Activated naive CD8-positive, alpha-beta T cell treated with anti-CD3 and anti-CD28 coated beads, Interleukin-2, amount 10 ng/mL, durations not matched to agents 7 days and 5 days (primary cell): Measurements from ENCODE around the gene HERPUD1. TPM values are rescaled to one million over a fixed set of nuclear protein-coding genes. Genes with fewer than 3 reads are reported as not detected.

ENCODE experiments used
- ATAC-seq: fragments of 150-1000 bp; cut with Tn5 transposase; one replicate; pipeline ENCODE4 v1.10.0; 2021; ENCODE audit warnings: low read depth, moderate library complexity
- POLR2A ChIA-PET: fragments of 350-600 bp; sonication (Branson Sonifier 250); formaldehyde crosslinking; loops from one replicate; lab custom pipeline; 2021; ENCODE audit warnings: antibody characterized with exemption; lab: Charles Lee
- DNase-seq: peaks from one replicate; pipeline ENCODE4 v3.0.0; 2021
- H3K27ac Mint-ChIP-seq: one replicate; pipeline ENCODE4 v1.8.0; 2022; ENCODE audit warnings: mild to moderate bottlenecking, mixed read lengths
- H3K27me3 Mint-ChIP-seq: one replicate; pipeline ENCODE4 v1.8.0; 2022; ENCODE audit warnings: mild to moderate bottlenecking, moderate library complexity, mixed read lengths
- H3K36me3 Mint-ChIP-seq: one replicate; pipeline ENCODE4 v1.8.0; 2021; ENCODE audit warnings: mild to moderate bottlenecking, mixed read lengths
- H3K4me1 Mint-ChIP-seq: one replicate; pipeline ENCODE4 v1.8.0; 2021; ENCODE audit warnings: mixed read lengths
- H3K4me3 Mint-ChIP-seq: one replicate; pipeline ENCODE4 v1.8.0; 2022; ENCODE audit warnings: mild to moderate bottlenecking, moderate library complexity, mixed read lengths
- H3K9me3 Mint-ChIP-seq: one replicate; pipeline ENCODE4 v1.8.0; 2021; ENCODE audit warnings: mixed read lengths
- total RNA-seq, 2 experiments: library from RNA; stranded (reverse); gene quantifications; one replicate each; pipeline ENCODE4 v1.2.3, GENCODE V29; 2021

Gene HERPUD1
- total RNA-seq, 2 experiments from 2014 or later: 134 to 157 TPM

DNA sequence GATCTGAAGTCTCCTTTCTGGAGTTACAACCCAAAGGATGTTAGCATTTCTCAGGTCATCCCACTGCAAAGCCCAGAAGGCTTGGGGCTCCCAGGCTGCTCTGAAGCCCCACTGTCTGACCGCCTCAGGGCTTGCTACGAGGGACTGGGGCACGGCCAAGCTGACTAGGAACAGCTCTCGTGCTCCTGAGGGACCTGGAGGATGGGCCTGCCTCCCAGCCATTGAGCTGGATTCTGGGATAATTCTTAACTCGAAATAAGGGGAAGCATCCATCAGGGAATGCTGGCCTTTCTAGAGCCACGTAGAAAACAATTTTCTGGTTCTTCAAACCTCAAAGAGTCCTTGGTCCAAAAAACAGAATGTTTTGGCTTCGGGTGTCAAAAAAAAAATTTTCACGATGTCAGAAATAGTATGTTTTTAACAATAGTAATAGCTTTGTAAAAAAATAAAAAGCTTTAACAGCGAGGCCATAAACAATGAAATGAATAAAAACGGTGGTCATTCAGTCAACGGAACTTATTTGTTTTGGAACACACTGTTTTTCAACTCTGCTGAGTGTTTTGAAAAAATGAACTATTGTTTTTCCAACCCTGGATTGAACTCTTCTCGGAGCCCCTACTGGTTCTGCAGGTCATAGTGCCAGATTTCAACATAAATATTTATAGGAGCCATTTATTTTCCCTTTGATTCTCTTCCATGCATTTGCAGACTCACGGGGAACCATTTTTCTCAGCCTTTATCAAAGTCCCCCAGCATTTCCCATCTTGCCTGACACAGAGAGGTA, 16.4 kb upstream of the HERPUD1 start:
- POLR2A ChIA-PET: interaction anchor here (1.0 to 7.9 kb wide), 2 partner anchors 16 to 22 kb away, joined by 3 to 81 read pairs; partner anchors contain the start of gene HERPUD1
- Mint-ChIP-seq H3K4me3 (no peak overlapping the region), H3K27ac (no peak overlapping the region), H3K36me3 (peaks cover 6% of the 10 kb centered on the region), H3K27me3 (peaks cover 2% of the 10 kb centered on the region), H3K9me3 (no peaks in the 10 kb centered on the region), H3K4me1 (peaks cover 45% of the 10 kb centered on the region)
- DNase-seq: no peak
- ATAC-seq: no peak

DNA sequence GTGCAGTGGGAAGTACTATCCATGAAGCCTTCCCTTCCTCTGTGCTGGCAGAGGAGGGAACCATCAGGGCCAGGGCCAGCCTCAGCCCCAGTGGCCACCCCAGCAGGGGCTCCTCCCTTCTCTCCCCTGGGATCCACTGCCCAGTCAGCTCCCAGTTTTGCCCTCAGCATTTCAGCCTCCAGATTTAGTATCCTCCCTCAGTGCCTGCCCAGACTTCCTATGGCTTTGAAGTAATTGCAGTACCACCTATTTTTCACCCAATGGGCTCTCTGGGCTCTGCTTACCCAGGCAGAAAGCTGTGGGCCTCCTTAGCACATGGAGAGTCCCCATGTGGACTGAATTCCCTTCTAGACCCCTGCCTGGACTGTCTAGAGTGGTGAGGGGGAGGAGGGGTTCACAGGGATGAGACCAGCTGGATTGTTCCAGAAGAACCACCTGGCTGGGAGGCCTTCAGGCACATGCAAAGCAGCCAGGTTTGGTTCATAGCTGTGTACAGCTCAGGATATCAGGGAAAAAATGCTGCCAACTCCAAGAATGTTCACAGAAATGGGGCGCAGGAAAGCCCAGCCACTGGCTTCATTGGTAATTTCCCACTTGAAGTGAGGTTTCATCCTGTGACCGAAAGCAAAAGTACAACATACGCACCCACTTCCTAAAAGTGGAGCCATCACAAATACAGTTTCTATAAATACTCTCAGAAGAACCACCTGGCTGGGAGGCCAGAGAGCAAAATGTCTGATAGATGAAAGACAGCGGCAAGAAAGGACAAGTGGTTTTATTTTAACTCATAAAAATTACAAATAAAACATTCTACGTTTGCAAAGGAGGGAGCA, 15.2 kb upstream of the HERPUD1 start:
- POLR2A ChIA-PET: interaction anchor here (7.9 kb wide), 1 partner anchor 15 kb away, joined by 81 read pairs; the partner anchor contains the start of gene HERPUD1
- DNase-seq (peak; percentile 50), ATAC-seq (peak; percentile 83)
- Mint-ChIP-seq H3K27me3 (peaks cover 2% of the 10 kb centered on the region), H3K4me3 (peak overlapping the region; percentile 78), H3K36me3 (peaks cover 8% of the 10 kb centered on the region), H3K4me1 (peaks cover 38% of the 10 kb centered on the region), H3K27ac (peak overlapping the region; percentile 91), H3K9me3 (no peaks in the 10 kb centered on the region)

DNA sequence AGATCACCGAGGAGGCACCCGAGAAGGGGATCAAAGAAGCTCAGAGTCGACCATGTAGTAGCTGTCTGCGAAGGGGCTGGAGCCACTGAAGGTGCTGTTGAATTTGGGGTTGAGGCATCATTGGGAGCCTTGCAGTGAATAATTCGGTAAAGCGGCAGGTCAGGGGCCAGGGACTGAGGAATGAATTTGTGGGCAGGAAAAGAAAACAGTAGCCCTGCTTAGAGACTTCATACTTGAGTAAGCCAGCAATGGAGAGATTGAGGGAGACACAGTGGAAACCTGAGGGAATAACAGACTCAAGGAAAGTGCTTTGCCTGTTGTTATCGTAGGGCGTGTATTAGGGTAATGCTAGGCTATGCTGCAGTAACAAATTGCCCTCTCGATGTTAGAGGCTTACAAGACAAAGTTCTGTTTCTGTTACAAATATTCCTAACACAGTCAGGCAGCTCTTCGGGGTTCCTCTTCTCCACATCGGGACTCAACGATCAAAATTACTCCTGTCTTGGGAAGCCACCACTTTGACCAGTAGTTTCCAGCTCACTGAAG, 13.4 kb upstream of the HERPUD1 start:
- no peak overlapping the region for H3K4me3 Mint-ChIP-seq
- H3K27ac Mint-ChIP-seq: no peak overlapping the region
- POLR2A ChIA-PET: interaction anchor here (0.7 to 7.9 kb wide), 3 partner anchors 9 to 26 kb away, joined by 4 to 81 read pairs (median 5); partner anchors contain the start of gene HERPUD1
- H3K27me3 Mint-ChIP-seq: peaks cover 4% of the 10 kb centered on the region
- ATAC-seq (no peak), DNase-seq (no peak)
- H3K9me3 Mint-ChIP-seq: no peaks in the 10 kb centered on the region
- H3K36me3 Mint-ChIP-seq: peaks cover 8% of the 10 kb centered on the region
- peaks cover 29% of the 10 kb centered on the region for H3K4me1 Mint-ChIP-seq

DNA sequence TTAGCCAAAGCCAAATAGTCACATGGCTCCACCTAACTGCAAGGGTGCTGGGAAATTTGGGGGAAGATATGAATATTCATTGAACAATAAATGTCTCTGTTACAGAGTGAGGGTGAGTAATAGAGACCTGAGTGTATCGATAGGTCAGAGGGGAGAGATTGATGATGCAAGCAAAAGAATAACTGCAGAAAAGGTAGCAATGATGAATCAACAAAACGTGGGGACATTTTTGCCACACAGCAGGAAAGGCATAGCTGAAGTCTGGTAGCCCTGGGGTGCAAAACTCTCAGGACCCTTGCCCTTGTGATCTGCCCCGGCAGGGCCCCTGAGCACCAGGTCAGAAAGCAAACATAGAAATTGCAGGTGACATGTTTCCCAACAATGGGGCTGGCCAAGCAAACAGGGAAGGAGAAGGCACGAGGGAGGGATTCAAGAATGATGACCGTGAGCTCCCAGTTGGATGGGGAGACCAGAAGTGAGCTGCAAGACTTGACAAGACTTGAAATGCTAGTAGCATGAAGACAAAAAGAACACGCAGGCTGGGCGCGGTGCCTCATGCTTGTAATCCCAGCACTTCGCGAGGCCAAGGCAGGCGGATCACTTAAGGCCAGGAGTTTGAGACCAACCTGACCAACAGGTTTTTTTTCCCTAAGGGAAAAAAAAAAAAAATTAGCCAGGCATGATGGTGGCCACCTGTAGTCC, 12.7 kb upstream of the HERPUD1 start:
- Mint-ChIP-seq H3K4me3 (no peak overlapping the region), H3K36me3 (peaks cover 9% of the 10 kb centered on the region), H3K4me1 (peaks cover 29% of the 10 kb centered on the region), H3K27me3 (peaks cover 4% of the 10 kb centered on the region), H3K27ac (no peak overlapping the region), H3K9me3 (no peaks in the 10 kb centered on the region)
- ATAC-seq (no peak), DNase-seq (no peak)
- POLR2A ChIA-PET: interaction anchor here (1.1 to 7.9 kb wide), 2 partner anchors 13 to 25 kb away, joined by 5 to 81 read pairs; partner anchors contain the start of gene HERPUD1

DNA sequence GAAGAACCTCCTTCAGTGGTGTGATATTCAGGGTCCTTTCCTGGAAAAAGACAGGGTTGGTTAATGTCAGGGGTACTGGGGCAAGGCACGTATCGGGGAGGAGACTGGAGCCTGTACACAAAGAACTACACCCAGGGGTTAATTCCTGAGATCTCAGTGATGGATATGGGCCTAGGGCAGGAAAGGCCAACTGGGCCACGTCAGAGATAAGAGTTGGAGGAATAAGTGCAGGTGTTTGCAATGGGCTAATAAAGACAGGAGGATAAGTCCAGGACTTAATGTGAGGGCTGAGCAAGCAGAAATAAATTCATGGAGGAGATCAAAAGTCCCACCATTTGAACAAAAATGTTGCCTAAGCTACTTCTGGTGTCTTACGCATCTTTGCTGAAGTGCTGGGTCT, 10.4 kb upstream of the HERPUD1 start:
- POLR2A ChIA-PET: interaction anchor here (7.9 kb wide), 1 partner anchor 10 kb away, joined by 81 read pairs; the partner anchor contains the start of gene HERPUD1

DNA sequence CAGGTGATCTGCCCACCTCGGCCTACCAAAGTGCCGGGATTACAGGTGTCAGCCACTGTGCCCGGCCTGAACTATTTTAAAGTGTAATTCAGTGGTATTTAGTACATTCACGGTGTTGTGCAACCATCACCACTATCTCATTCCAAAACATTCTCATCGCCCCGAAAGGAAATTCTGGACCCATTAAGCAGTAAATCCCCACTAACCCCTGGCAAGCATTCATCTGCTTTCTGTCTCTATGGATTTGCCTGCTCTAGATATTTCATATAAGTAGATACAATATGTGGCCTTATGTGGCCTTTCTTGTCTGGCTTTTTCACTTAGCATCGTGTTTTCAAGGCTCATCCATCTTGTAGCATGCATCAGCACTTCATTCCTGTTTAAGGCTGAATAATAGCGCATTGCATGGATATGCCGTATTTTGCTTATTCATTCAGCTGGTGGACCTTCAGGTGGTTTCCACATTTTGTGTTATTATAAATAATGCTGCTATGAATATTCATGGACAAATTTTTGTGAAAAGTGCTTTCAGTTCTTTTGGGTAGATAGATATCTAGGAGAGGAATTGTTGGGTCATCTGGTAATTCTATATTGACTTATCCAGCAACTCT, 8.4 kb upstream of the HERPUD1 start:
- Mint-ChIP-seq H3K27me3 (peaks cover 4% of the 10 kb centered on the region), H3K27ac (no peak overlapping the region), H3K4me3 (no peak overlapping the region), H3K9me3 (no peaks in the 10 kb centered on the region), H3K36me3 (peaks cover 3% of the 10 kb centered on the region), H3K4me1 (peaks cover 11% of the 10 kb centered on the region)
- POLR2A ChIA-PET: no interaction called here
- no peak for DNase-seq
- no peak for ATAC-seq

More for the DNA sequence above, 10.4 kb upstream of the HERPUD1 start:
- H3K27me3 Mint-ChIP-seq: peaks cover 4% of the 10 kb centered on the region
- H3K4me1 Mint-ChIP-seq: peaks cover 27% of the 10 kb centered on the region
- no peak overlapping the region for H3K27ac Mint-ChIP-seq
- H3K9me3 Mint-ChIP-seq: no peaks in the 10 kb centered on the region
- ATAC-seq: no peak
- DNase-seq: no peak
- H3K4me3 Mint-ChIP-seq: no peak overlapping the region
- H3K36me3 Mint-ChIP-seq: peaks cover 7% of the 10 kb centered on the region

DNA sequence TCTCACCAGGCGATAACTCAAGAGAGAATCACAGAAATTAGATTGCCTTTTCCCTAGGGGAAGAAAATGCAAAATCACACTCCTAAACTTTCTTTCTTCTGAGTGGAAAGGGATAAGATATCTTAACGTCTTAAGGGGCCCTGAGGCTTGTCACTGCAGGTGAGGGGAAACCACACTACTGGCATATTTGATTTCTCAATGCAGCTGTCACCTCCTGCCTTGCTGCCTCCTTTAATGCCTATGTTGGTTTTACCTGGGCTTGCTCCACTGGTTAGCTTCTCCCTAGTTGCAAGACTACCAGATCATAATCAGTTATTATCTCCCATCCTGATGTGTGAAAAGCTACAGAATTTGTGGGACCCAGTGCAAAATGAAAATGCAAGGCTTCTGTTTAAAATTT, 4.5 kb upstream of the HERPUD1 start:
- no peaks in the 10 kb centered on the region for H3K9me3 Mint-ChIP-seq
- ATAC-seq: no peak

DNA sequence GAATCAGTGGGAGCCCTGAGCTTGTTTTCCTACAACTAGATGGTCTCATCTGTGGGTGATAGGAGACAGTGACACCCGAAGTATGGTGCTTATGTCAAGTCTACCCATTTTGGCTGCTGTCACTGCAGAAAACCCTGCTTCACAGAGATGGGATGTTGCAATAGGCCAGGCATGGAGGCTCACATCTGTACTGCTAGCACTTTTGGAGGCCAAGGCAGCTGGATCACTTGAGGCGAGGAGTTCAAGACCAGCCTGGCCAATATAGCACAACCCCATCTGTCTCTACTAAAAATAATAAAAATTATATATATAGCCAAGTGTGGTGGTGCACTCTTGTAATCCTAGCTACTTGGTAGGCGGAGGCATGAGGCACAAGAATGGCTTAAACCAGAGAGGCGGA, 2.3 kb upstream of the HERPUD1 start:
- POLR2A ChIA-PET: interaction anchor here (0.6 to 5.7 kb wide), 2 partner anchors 11 to 46 kb away, joined by 3 to 81 read pairs; no protein-coding TSS in a partner anchor
- ATAC-seq (no peak), DNase-seq (no peak)
- Mint-ChIP-seq H3K36me3 (peaks cover 17% of the 10 kb centered on the region), H3K4me3 (no peak overlapping the region), H3K9me3 (no peaks in the 10 kb centered on the region), H3K27me3 (no peaks in the 10 kb centered on the region), H3K27ac (no peak overlapping the region), H3K4me1 (peaks cover 16% of the 10 kb centered on the region)

More for the DNA sequence above, 4.5 kb upstream of the HERPUD1 start:
- Mint-ChIP-seq H3K36me3 (peaks cover 2% of the 10 kb centered on the region), H3K4me1 (peaks cover 7% of the 10 kb centered on the region), H3K27me3 (peaks cover 2% of the 10 kb centered on the region), H3K4me3 (no peak overlapping the region), H3K27ac (no peak overlapping the region)
- POLR2A ChIA-PET: interaction anchor here (1.5 to 1.6 kb wide), 2 partner anchors 9 to 11 kb away, joined by 4 to 5 read pairs; no protein-coding TSS in a partner anchor
- DNase-seq: no peak

DNA sequence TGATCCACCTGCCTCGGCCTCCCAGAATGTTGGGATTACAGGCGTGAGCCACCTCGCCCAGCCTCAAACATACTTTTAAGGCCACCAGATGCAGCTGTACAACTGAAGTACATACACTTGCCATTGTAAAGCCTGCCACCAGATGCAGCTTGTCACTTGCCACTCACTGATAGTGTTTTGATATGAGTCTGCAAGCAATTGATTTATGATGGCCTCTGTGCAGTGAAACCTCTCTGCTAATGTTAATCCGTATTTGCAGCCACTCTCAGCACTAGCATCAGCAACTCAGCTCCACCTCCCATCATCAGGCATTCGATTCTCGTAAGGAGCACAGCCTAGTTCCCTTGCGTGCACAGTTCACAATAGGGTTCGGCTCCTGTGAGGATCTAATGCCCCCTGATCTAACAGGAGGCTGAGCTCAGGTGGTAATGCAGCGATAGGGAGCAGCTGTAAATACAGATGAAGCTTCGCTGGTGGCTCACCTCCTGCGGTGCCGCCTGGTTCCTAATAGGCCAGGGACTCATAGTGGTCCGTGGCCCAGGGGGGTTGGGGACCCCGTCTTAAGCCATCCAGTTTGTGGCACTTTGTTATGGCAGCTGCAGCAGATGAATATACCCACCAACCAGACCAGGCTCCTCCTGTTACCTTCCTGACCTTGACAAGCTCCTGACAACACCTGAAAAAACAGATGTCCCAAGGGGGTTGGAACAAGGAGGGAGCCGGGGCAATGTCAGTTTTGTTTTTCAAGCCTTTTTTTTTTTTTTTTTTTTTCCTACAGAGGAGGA, 1.3 kb upstream of the HERPUD1 start:
- Mint-ChIP-seq H3K27me3 (no peaks in the 10 kb centered on the region), H3K36me3 (peaks cover 26% of the 10 kb centered on the region), H3K9me3 (no peaks in the 10 kb centered on the region), H3K27ac (peak overlapping the region; percentile 100), H3K4me1 (peaks cover 25% of the 10 kb centered on the region), H3K4me3 (peak overlapping the region; percentile 98)
- POLR2A ChIA-PET: interaction anchor here (0.7 to 5.7 kb wide), 12 partner anchors 12 to 416 kb away, joined by 3 to 81 read pairs (median 8); partner anchors contain the start of genes NLRC5 and PSME3IP1
- no peak for DNase-seq
- ATAC-seq: no peak

DNA sequence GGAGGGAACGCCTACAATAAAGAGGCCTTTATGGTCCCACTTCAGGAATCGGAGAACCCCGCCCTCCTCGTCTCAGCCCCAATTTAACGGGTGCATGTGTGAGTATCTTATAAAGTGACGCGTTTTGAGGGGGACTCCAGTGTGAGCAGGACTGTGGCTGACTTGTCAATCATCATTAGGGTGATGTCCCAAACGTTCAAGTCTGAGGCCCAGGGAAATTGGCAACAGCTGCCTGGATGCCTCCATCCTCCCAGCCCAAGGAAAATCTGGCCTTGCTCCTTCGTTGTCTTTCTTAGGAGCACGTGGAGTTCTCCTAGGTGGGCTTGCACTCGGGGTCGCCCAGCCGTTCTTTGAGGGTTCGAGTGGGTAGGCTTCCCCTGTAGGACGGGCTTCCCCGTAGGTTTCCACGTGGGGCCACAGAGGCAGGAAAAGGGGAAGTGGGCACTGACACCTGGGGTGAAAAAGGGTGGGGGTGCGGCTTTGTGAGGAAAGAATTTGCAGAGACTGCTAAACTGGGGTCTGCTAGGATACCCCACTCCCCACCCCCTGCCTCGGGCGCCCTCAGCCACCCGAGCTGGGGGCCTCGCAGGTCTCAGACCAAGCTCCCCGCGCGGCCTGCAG, 561 bp upstream of the HERPUD1 start:
- DNase-seq (no peak), ATAC-seq (no peak)

More for the DNA sequence above, 561 bp upstream of the HERPUD1 start:
- no peaks in the 10 kb centered on the region for H3K9me3 Mint-ChIP-seq
- H3K4me3 Mint-ChIP-seq: peak overlapping the region; percentile 98
- H3K4me1 Mint-ChIP-seq: peaks cover 26% of the 10 kb centered on the region
- peak overlapping the region; percentile 100 for H3K27ac Mint-ChIP-seq
- peaks cover 31% of the 10 kb centered on the region for H3K36me3 Mint-ChIP-seq
- POLR2A ChIA-PET: interaction anchor here (0.6 to 5.7 kb wide), 33 partner anchors 10 to 417 kb away, joined by 3 to 81 read pairs (median 4); partner anchors contain the start of genes MT2A, NLRC5 and PSME3IP1
- H3K27me3 Mint-ChIP-seq: no peaks in the 10 kb centered on the region
